MM.1S (cell line): ENCODE data around the gene IL12A.
A peak's percentile ranks its signal among the peaks of the same experiment; 100 is the strongest.

Experiments
- DNase-seq: peaks from one replicate; pipeline ENCODE4 v3.0.0-alpha.2; 2015
- H2AFZ ChIP-seq: fragments of 300-600 bp; sonication (generic); 2 replicates; pipeline ENCODE4 v1.6.0; 2016; ENCODE audit warnings: antibody characterized with exemption, low read length
- H3F3A ChIP-seq: fragments of 300-600 bp; sonication (generic); 2 replicates; pipeline ENCODE4 v1.6.1; 2016; ENCODE audit warnings: mild to moderate bottlenecking, antibody characterized with exemption, low read length, moderate library complexity, mixed read lengths; ENCODE audit not compliant: insufficient read depth
- H3K27ac ChIP-seq: fragments of 300-600 bp; sonication (generic); 2 replicates; pipeline ENCODE4 v1.5.1; 2016; ENCODE audit warnings: mild to moderate bottlenecking, low read length
- H3K27me3 ChIP-seq: fragments of 300-600 bp; sonication (generic); replicated peaks from 2 replicates; pipeline ENCODE4 v1.6.0; 2016; ENCODE audit warnings: low read length; ENCODE audit not compliant: insufficient read depth
- H3K36me3 ChIP-seq: fragments of 300-600 bp; sonication (generic); replicated peaks from 2 replicates; pipeline ENCODE4 v1.6.1; 2016; ENCODE audit warnings: mild to moderate bottlenecking, low read length, mixed read lengths; ENCODE audit not compliant: insufficient read depth
- H3K4me1 ChIP-seq: fragments of 300-600 bp; sonication (generic); 2 replicates; pipeline ENCODE4 v1.6.1; 2016; ENCODE audit warnings: low read length, mixed read lengths
- H3K4me2 ChIP-seq: fragments of 300-600 bp; sonication (generic); 2 replicates; pipeline ENCODE4 v1.6.0; 2016; ENCODE audit warnings: low read depth, low read length
- H3K4me3 ChIP-seq: fragments of 300-600 bp; sonication (generic); 2 replicates; pipeline ENCODE4 v1.5.1; 2016; ENCODE audit warnings: low read length, mixed read lengths
- H3K79me2 ChIP-seq: fragments of 300-600 bp; sonication (generic); 2 replicates; pipeline ENCODE4 v1.6.1; 2016; ENCODE audit warnings: mixed run types, low read length, mixed read lengths
- H3K9ac ChIP-seq: fragments of 300-600 bp; sonication (generic); 2 replicates; pipeline ENCODE4 v1.6.1; 2016; ENCODE audit warnings: low read length, mixed read lengths
- H3K9me2 ChIP-seq: fragments of 300-600 bp; sonication (generic); replicated peaks from 2 replicates; pipeline ENCODE4 v1.6.1; 2016; ENCODE audit warnings: mild to moderate bottlenecking, low read length, mixed read lengths; ENCODE audit not compliant: insufficient read depth
- H3K9me3 ChIP-seq: fragments of 300-600 bp; sonication (generic); replicated peaks from 2 replicates; pipeline ENCODE4 v1.6.1; 2016; ENCODE audit warnings: mild to moderate bottlenecking, low read length, mixed read lengths; ENCODE audit not compliant: insufficient read depth
- H4K20me1 ChIP-seq: fragments of 300-600 bp; sonication (generic); 2 replicates; pipeline ENCODE4 v1.6.1; 2016; ENCODE audit warnings: mild to moderate bottlenecking, low read length, moderate library complexity, mixed read lengths; ENCODE audit not compliant: insufficient read depth
- CTCF ChIP-seq: fragments of 300-600 bp; sonication (generic); IDR thresholded peaks from 2 replicates; pipeline ENCODE4 v1.5.1; 2016; ENCODE audit warnings: antibody characterized with exemption, low read length, mixed read lengths
- EZH2 ChIP-seq: fragments of 300-600 bp; sonication (generic); optimal IDR thresholded peaks from 2 replicates; pipeline ENCODE3; 2017; ENCODE audit warnings: low read depth, mild to moderate bottlenecking, antibody characterized with exemption, low read length, mixed read lengths
- EZH2phosphoT487 ChIP-seq: fragments of 300-600 bp; sonication (generic); IDR thresholded peaks from 2 replicates; pipeline ENCODE4 v1.6.1; 2018; ENCODE audit warnings: antibody characterized with exemption, low read length

Gene IL12A

GRCh38 chr3:160010578-160010977 is 21.9 kb downstream of the IL12A start:
- peak; percentile 88 for DNase-seq
- no peaks in the 10 kb centered on the region for H3K9me2 ChIP-seq
- peak overlapping the region; percentile 41 for H2AFZ ChIP-seq
- peak overlapping the region; percentile 5; the same call in 1 of the 2 replicates for H3K4me3 ChIP-seq
- H4K20me1 ChIP-seq, result no peaks in the 10 kb centered on the region
- H3K9ac ChIP-seq, result peak overlapping the region; percentile 24
- H3K9me3 ChIP-seq, result no peaks in the 10 kb centered on the region
- H3K79me2 ChIP-seq, result no peaks in the 10 kb centered on the region
- H3F3A ChIP-seq, result peaks cover 35% of the 10 kb centered on the region
- no peaks in the 10 kb centered on the region for H3K27me3 ChIP-seq
- no peak for TF ChIP-seq EZH2phosphoT487
- TF ChIP-seq CTCF, result no peak
- no peak for TF ChIP-seq EZH2
- peak overlapping the region; percentile 56 for H3K4me2 ChIP-seq
- peak overlapping the region; percentile 83 for H3K27ac ChIP-seq
- peaks cover 54% of the 10 kb centered on the region for H3K4me1 ChIP-seq
- H3K36me3 ChIP-seq, result no peaks in the 10 kb centered on the region

DNA sequence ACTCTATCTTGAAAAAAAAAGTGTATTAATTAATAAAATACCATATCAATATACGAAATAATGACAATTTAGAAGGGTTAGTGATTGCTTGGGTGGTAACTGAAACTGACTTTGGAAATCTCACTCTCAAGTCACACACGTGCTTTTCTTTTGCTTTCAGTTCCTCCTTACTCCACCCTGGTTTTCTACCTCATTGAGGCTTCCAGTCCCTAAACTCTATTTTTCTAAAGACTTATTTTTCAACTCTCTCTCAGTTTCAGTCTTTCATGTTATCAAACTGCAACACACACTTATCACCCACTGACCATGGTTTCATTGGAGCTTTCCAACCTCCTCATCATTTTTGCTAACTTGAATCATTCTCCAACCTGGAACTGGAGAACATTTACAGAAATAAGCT is 23.5 kb downstream of the IL12A start:
- peak overlapping the region; percentile 83 for H3K27ac ChIP-seq
- H3K79me2 ChIP-seq, result no peaks in the 10 kb centered on the region
- H4K20me1 ChIP-seq, result no peaks in the 10 kb centered on the region
- peaks cover 53% of the 10 kb centered on the region for H3K4me1 ChIP-seq
- H2AFZ ChIP-seq, result peak overlapping the region; percentile 11; the same call in 1 of the 2 replicates
- no peaks in the 10 kb centered on the region for H3K27me3 ChIP-seq
- DNase-seq, result peak; percentile 95
- H3K9me3 ChIP-seq, result no peaks in the 10 kb centered on the region
- H3K4me2 ChIP-seq, result peak overlapping the region; percentile 70
- peaks cover 41% of the 10 kb centered on the region for H3F3A ChIP-seq
- peak overlapping the region; percentile 12; the same call in 1 of the 2 replicates for H3K9ac ChIP-seq
- H3K9me2 ChIP-seq, result no peaks in the 10 kb centered on the region
- H3K4me3 ChIP-seq, result peak overlapping the region; percentile 3; the same call in 1 of the 2 replicates
- no peaks in the 10 kb centered on the region for H3K36me3 ChIP-seq
- TF ChIP-seq EZH2 (no peak), CTCF (no peak), EZH2phosphoT487 (no peak)

GRCh38 chr3:160016972-160017371 is 28.3 kb downstream of the IL12A start:
- H3K9ac ChIP-seq, result no peak overlapping the region
- H3K4me1 ChIP-seq, result peaks cover 26% of the 10 kb centered on the region
- peak overlapping the region; percentile 33; the same call in 1 of the 2 replicates for H3K27ac ChIP-seq
- no peaks in the 10 kb centered on the region for H3K27me3 ChIP-seq
- no peaks in the 10 kb centered on the region for H3K9me3 ChIP-seq
- no peak for TF ChIP-seq EZH2phosphoT487
- no peak for TF ChIP-seq CTCF
- no peak for TF ChIP-seq EZH2
- H3K4me2 ChIP-seq, result peak overlapping the region; percentile 15; the same call in 1 of the 2 replicates
- no peaks in the 10 kb centered on the region for H4K20me1 ChIP-seq
- peak; percentile 83 for DNase-seq
- no peak overlapping the region for H3K4me3 ChIP-seq
- H3F3A ChIP-seq, result peaks cover 15% of the 10 kb centered on the region
- no peaks in the 10 kb centered on the region for H3K36me3 ChIP-seq
- no peak overlapping the region for H2AFZ ChIP-seq
- H3K9me2 ChIP-seq, result no peaks in the 10 kb centered on the region
- H3K79me2 ChIP-seq, result no peaks in the 10 kb centered on the region
